K562 (cell line): ENCODE measurements around the gene SV2A.

ENCODE experiments used
- CHD4 ChIP-seq: fragments of 200-600 bp; sonication (generic); IDR thresholded peaks from 3 replicates; pipeline ENCODE4 v1.6.1; 2012; ENCODE audit warnings: low read depth, mild to moderate bottlenecking, mixed read lengths, low read length, inconsistent platforms; ENCODE audit not compliant: insufficient read depth, insufficient replicate concordance, poor library complexity, severe bottlenecking
- DNMT1 ChIP-seq: fragments of 450-650 bp; IDR thresholded peaks from 2 replicates; pipeline ENCODE4 v1.6.1; 2016; ENCODE audit warnings: antibody characterized with exemption, mild to moderate bottlenecking
- SOX6 ChIP-seq: fragments of 450-650 bp; IDR thresholded peaks from 2 replicates; pipeline ENCODE4 v1.6.1; 2014; ENCODE audit warnings: mild to moderate bottlenecking
- U2AF1 ChIP-seq: fragments of 200-400 bp; formaldehyde crosslinking; optimal IDR thresholded peaks from 2 replicates; pipeline ENCODE3; 2017; ENCODE audit warnings: mild to moderate bottlenecking, low read depth, low read length, moderate library complexity
- TF ChIP-seq, protein P1 (sequence below): fragments of 450-650 bp; IDR thresholded peaks from 2 replicates; pipeline ENCODE4 v1.7.0; 2016; ENCODE audit warnings: borderline replicate concordance
- TF ChIP-seq, protein P2 (sequence below), 3 experiments: IDR thresholded peaks in 2 of 3; conservative IDR thresholded peaks in 1 of 3; 2 replicates each; pipeline ENCODE4 v1.5.1; 2011 to 2012; ENCODE audit warnings: low read length in 3 of 3, mild to moderate bottlenecking in 3 of 3, control low read depth in 2 of 3, improper control_type of control experiment in 1 of 3, inconsistent platforms in 1 of 3, low read depth in 1 of 3, mixed read lengths in 1 of 3, moderate library complexity in 1 of 3; ENCODE audit not compliant: insufficient read depth in 2 of 3

DNA sequence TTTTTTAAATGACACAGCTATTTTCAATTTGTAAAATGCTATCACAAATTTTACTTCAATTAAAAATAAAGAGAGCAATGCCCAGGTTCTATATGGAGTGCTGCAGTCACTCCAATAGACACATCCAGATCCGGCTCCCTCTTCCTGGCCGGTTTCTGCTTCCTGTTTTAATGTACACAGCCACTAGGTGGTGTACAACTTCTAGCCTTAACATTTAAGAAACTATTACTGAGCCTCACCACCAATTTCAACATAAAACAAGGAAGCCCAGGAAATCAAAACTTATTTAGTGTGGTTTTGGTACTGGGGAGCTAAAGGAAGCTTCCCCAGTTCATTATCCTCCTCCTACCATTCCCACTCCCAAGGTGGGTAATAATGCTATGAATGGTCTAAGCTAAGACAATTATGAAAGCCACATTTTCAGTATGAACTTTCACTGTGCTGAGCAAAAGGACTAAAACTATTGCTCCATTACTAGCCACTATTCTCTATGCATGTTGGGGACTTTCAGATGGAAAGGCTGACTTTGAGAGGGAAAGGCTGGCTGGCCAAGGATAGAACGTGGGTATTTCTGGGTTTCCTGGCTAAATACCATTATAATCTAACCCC, 44.5 kb upstream of the SV2A start:
- no peak for TF ChIP-seq DNMT1
- no peak for TF ChIP-seq CHD4
- TF ChIP-seq U2AF1, result no peak
- TF ChIP-seq, protein P1, sequence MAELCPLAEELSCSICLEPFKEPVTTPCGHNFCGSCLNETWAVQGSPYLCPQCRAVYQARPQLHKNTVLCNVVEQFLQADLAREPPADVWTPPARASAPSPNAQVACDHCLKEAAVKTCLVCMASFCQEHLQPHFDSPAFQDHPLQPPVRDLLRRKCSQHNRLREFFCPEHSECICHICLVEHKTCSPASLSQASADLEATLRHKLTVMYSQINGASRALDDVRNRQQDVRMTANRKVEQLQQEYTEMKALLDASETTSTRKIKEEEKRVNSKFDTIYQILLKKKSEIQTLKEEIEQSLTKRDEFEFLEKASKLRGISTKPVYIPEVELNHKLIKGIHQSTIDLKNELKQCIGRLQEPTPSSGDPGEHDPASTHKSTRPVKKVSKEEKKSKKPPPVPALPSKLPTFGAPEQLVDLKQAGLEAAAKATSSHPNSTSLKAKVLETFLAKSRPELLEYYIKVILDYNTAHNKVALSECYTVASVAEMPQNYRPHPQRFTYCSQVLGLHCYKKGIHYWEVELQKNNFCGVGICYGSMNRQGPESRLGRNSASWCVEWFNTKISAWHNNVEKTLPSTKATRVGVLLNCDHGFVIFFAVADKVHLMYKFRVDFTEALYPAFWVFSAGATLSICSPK, result no peak
- TF ChIP-seq SOX6, result no peak
- TF ChIP-seq, protein P2, sequence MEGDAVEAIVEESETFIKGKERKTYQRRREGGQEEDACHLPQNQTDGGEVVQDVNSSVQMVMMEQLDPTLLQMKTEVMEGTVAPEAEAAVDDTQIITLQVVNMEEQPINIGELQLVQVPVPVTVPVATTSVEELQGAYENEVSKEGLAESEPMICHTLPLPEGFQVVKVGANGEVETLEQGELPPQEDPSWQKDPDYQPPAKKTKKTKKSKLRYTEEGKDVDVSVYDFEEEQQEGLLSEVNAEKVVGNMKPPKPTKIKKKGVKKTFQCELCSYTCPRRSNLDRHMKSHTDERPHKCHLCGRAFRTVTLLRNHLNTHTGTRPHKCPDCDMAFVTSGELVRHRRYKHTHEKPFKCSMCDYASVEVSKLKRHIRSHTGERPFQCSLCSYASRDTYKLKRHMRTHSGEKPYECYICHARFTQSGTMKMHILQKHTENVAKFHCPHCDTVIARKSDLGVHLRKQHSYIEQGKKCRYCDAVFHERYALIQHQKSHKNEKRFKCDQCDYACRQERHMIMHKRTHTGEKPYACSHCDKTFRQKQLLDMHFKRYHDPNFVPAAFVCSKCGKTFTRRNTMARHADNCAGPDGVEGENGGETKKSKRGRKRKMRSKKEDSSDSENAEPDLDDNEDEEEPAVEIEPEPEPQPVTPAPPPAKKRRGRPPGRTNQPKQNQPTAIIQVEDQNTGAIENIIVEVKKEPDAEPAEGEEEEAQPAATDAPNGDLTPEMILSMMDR (IDR thresholded peaks at IDR 0.05 in 2 of 3, conservative IDR thresholded peaks at IDR 0.05 in 1 of 3; ENCODE audit: insufficient read depth in 2 of 3, low read depth in 1 of 3, low read length in 3 of 3), result peak; percentile 70 to 85 (median 77)
